HepG2 (cell line): ENCODE measurements around the gene ZKSCAN4. TPM values are rescaled to one million over a fixed set of nuclear protein-coding genes. Genes with fewer than 3 reads are reported as not detected.
A peak's percentile ranks its signal among the peaks of the same experiment; 100 is the strongest.

Experiments used
- FIP1L1 ChIP-seq: fragments of 200-400 bp; formaldehyde crosslinking; IDR thresholded peaks from 2 replicates; pipeline ENCODE4 v1.6.1; 2018; ENCODE audit warnings: low read depth, mild to moderate bottlenecking, low read length, moderate library complexity, borderline replicate concordance; ENCODE audit not compliant: insufficient read depth
- KDM2A ChIP-seq: sonication (generic); formaldehyde crosslinking; IDR thresholded peaks from 2 replicates; pipeline ENCODE4 v1.4.0; 2020; ENCODE audit warnings: low read depth, missing genetic modification reagents, borderline replicate concordance
- MBNL3 ChIP-seq: fragments of 250-450 bp; sonication (Bioruptor Pico); conservative IDR thresholded peaks from 2 replicates; pipeline ENCODE4 v1.8.0; 2022; ENCODE audit warnings: mild to moderate bottlenecking, inconsistent platforms
- MEIS1 ChIP-seq: sonication (generic); formaldehyde crosslinking; IDR thresholded peaks from 2 replicates; pipeline ENCODE4 v1.9.0; 2021; ENCODE audit warnings: mild to moderate bottlenecking, missing genetic modification reagents, moderate library complexity, borderline replicate concordance
- NFYB ChIP-seq: sonication (generic); formaldehyde crosslinking; IDR thresholded peaks from 2 replicates; pipeline ENCODE4 v1.4.0; 2020; ENCODE audit warnings: missing genetic modification reagents
- PHF8 ChIP-seq: sonication (generic); formaldehyde crosslinking; IDR thresholded peaks from 2 replicates; pipeline ENCODE4 v1.5.0; 2020; ENCODE audit warnings: missing genetic modification reagents
- POGZ ChIP-seq: sonication (generic); formaldehyde crosslinking; IDR thresholded peaks from 2 replicates; pipeline ENCODE4 v1.4.0; 2020; ENCODE audit warnings: mild to moderate bottlenecking, missing genetic modification reagents
- SALL2 ChIP-seq: sonication (generic); formaldehyde crosslinking; IDR thresholded peaks from 2 replicates; pipeline ENCODE4 v1.8.1; 2023; ENCODE audit warnings: mild to moderate bottlenecking, missing genetic modification reagents, inconsistent platforms
- STAG1 ChIP-seq: sonication (generic); formaldehyde crosslinking; IDR thresholded peaks from 2 replicates; pipeline ENCODE4 v1.4.0; 2020; ENCODE audit warnings: missing genetic modification reagents
- TAF1 ChIP-seq: sonication (generic); formaldehyde crosslinking; IDR thresholded peaks from 2 replicates; pipeline ENCODE4 v1.4.0; 2020; ENCODE audit warnings: missing genetic modification reagents
- TARDBP ChIP-seq: sonication (generic); formaldehyde crosslinking; IDR thresholded peaks from 2 replicates; pipeline ENCODE4 v1.8.0; 2022; ENCODE audit warnings: mild to moderate bottlenecking, missing genetic modification reagents
- XRCC5 ChIP-seq: fragments of 200-400 bp; formaldehyde crosslinking; optimal IDR thresholded peaks from 2 replicates; pipeline ENCODE3; 2017; ENCODE audit warnings: mild to moderate bottlenecking, low read length
- ZFP62 ChIP-seq: sonication (generic); formaldehyde crosslinking; IDR thresholded peaks from 2 replicates; pipeline ENCODE4 v1.4.0; 2020; ENCODE audit warnings: missing genetic modification reagents
- ZFX ChIP-seq: sonication (generic); formaldehyde crosslinking; IDR thresholded peaks from 2 replicates; pipeline ENCODE4 v1.4.0; 2020; ENCODE audit warnings: mild to moderate bottlenecking, low read depth, missing genetic modification reagents, moderate library complexity
- ZFYVE20 ChIP-seq: sonication (generic); formaldehyde crosslinking; IDR thresholded peaks from 2 replicates; pipeline ENCODE4 v1.8.0; 2023; ENCODE audit warnings: low read depth, mild to moderate bottlenecking, moderate library complexity, missing genetic modification reagents, borderline replicate concordance
- ZNF143 ChIP-seq: sonication (generic); formaldehyde crosslinking; IDR thresholded peaks from 2 replicates; pipeline ENCODE4 v1.4.0; 2020; ENCODE audit warnings: missing genetic modification reagents
- ZNF24 ChIP-seq: fragments of 450-650 bp; IDR thresholded peaks from 2 replicates; pipeline ENCODE4 v1.6.1; 2017; ENCODE audit warnings: antibody characterized with exemption, mild to moderate bottlenecking
- ZNF382 ChIP-seq: sonication (generic); formaldehyde crosslinking; IDR thresholded peaks from 2 replicates; pipeline ENCODE4 v1.5.0; 2020; ENCODE audit warnings: missing genetic modification reagents, mild to moderate bottlenecking, borderline replicate concordance
- ZNF543 ChIP-seq: sonication (generic); formaldehyde crosslinking; IDR thresholded peaks from 2 replicates; pipeline ENCODE4 v1.4.0; 2020; ENCODE audit warnings: mild to moderate bottlenecking, missing genetic modification reagents
- ZNF562 ChIP-seq: sonication (generic); formaldehyde crosslinking; IDR thresholded peaks from 2 replicates; pipeline ENCODE4 v1.8.0; 2022; ENCODE audit warnings: missing genetic modification reagents, borderline replicate concordance
- ZNF709 ChIP-seq: sonication (generic); formaldehyde crosslinking; IDR thresholded peaks from 2 replicates; pipeline ENCODE4 v1.5.0; 2020; ENCODE audit warnings: mild to moderate bottlenecking, missing genetic modification reagents
- polyA plus RNA-seq, 8 experiments: library from polyadenylated mRNA; depleted of rRNA in 3 of 8; stranded (reverse) in 7 of 8; unstranded in 1 of 8; fragments of >200 nt; fragmentation: Illumina TruSeq in 4 of 8; extraction: Trizol in 4 of 8; gene quantifications; 2 replicates each; pipeline versions ENCODE4 v1.2.1 to v1.2.3, GENCODE V29; 2011 to 2016; ENCODE audit warnings: low read depth in 4 of 8, missing spikeins in 1 of 8, mixed read lengths in 1 of 8; ENCODE audit not compliant: insufficient read depth in 1 of 8
- total RNA-seq, 5 experiments: library from RNA; depleted of rRNA; stranded (reverse); fragments of >200 nt; fragmentation: Illumina TruSeq; extraction: Trizol; gene quantifications; 2 replicates each; pipeline ENCODE4 v1.2.3, GENCODE V29; 2016; ENCODE audit warnings: low read depth in 1 of 5
- TF ChIP-seq, protein P1 (sequence below): sonication (generic); formaldehyde crosslinking; IDR thresholded peaks from 2 replicates; pipeline ENCODE4 v1.9.0; 2022; ENCODE audit warnings: missing genetic modification reagents, mild to moderate bottlenecking, borderline replicate concordance
- TF ChIP-seq, protein P2 (sequence below): sonication (generic); formaldehyde crosslinking; IDR thresholded peaks from 2 replicates; pipeline ENCODE4 v1.8.1; 2023; ENCODE audit warnings: missing genetic modification reagents, inconsistent platforms, borderline replicate concordance
- TF ChIP-seq, protein P3 (sequence below): IDR thresholded peaks from 2 replicates; pipeline ENCODE4 v1.6.1; 2016; ENCODE audit warnings: missing biosample characterization, missing genetic modification reagents, low read depth

Gene ZKSCAN4
- total and polyA plus RNA-seq, 2 of the 13 experiments (the other 11 are each of a cell fraction or from before 2014, with no cell fraction given), result 2.9 to 7.8 TPM

DNA sequence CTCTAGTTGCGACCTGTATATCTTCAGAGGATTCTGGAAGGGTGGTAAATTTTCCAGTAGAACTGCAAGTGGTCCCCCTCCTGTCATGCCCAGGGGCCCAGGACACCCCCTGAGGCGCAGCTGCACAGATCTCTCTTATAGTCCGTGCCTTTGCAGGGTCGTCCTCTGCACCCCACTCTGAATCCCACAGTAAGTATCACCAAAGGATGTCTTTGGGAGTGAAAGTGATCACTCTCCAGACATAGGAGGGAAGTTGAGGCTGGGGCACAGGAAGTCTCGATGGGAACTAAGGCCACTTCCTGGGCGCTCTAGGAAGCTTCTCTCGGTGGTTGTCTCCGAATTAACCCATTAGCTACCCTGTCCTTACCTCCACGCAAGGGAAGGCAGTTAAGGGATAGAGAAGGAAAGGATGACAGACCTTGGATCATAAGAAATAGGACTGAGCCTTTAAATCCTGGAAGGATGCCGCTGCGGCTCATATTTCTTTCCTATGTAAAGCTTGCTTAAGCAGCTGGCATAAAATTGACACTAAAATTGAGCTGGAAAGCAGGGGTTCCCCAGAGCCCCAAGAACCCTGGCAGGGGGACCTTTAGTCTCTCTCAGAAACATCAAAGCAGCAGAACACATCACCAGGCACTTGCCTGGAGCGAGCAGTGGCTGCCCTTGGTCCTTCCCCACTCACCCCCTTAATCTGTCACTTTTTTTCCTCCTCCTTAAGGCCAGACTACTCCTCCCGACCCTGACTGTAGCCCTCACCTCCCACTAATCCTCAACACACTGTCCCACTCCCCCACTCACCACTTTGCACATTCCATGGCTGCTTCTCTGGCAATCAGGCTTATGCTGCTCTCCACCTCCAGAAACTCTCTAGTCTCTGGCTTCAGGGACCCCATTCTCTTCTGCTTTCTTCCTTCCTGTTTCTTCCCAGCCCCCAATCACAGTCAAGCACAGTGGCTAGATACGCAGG, at the start of gene ZKSCAN4 (continued):
- TF ChIP-seq, protein P1, sequence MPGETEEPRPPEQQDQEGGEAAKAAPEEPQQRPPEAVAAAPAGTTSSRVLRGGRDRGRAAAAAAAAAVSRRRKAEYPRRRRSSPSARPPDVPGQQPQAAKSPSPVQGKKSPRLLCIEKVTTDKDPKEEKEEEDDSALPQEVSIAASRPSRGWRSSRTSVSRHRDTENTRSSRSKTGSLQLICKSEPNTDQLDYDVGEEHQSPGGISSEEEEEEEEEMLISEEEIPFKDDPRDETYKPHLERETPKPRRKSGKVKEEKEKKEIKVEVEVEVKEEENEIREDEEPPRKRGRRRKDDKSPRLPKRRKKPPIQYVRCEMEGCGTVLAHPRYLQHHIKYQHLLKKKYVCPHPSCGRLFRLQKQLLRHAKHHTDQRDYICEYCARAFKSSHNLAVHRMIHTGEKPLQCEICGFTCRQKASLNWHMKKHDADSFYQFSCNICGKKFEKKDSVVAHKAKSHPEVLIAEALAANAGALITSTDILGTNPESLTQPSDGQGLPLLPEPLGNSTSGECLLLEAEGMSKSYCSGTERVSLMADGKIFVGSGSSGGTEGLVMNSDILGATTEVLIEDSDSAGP (CRISPR knock-in tag), result peak; percentile 10; the same call in 1 of the 2 replicates
- TF ChIP-seq, protein P2, sequence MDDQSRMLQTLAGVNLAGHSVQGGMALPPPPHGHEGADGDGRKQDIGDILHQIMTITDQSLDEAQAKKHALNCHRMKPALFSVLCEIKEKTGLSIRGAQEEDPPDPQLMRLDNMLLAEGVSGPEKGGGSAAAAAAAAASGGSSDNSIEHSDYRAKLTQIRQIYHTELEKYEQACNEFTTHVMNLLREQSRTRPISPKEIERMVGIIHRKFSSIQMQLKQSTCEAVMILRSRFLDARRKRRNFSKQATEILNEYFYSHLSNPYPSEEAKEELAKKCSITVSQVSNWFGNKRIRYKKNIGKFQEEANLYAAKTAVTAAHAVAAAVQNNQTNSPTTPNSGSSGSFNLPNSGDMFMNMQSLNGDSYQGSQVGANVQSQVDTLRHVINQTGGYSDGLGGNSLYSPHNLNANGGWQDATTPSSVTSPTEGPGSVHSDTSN (CRISPR knock-in tag), result no peak
- TF ChIP-seq KDM2A (CRISPR knock-in tag) (peak; percentile 79), ZNF543 (CRISPR knock-in tag) (no peak), PHF8 (peak; percentile 90), MEIS1 (no peak), STAG1 (CRISPR knock-in tag) (peak; percentile 23; the same call in 1 of the 2 replicates), SALL2 (CRISPR knock-in tag) (no peak; the same call in 1 of the 2 replicates), ZFYVE20 (CRISPR knock-in tag) (no peak), TARDBP (CRISPR knock-in tag) (peak; percentile 95), XRCC5 (peak; percentile 93), ZFX (peak; percentile 59), ZNF382 (CRISPR knock-in tag) (no peak), MBNL3 (no peak), POGZ (CRISPR knock-in tag) (peak; percentile 71), ZNF24 (peak; percentile 78), ZNF562 (CRISPR knock-in tag) (no peak), ZFP62 (CRISPR knock-in tag) (no peak), ZNF709 (CRISPR knock-in tag) (0 out of 2 replicates have a peak, but pooled peaks have one; percentile 33), FIP1L1 (no peak), ZNF143 (CRISPR knock-in tag) (no peak), NFYB (CRISPR knock-in tag) (no peak), TAF1 (CRISPR knock-in tag) (peak; percentile 85)
- TF ChIP-seq, protein P3, sequence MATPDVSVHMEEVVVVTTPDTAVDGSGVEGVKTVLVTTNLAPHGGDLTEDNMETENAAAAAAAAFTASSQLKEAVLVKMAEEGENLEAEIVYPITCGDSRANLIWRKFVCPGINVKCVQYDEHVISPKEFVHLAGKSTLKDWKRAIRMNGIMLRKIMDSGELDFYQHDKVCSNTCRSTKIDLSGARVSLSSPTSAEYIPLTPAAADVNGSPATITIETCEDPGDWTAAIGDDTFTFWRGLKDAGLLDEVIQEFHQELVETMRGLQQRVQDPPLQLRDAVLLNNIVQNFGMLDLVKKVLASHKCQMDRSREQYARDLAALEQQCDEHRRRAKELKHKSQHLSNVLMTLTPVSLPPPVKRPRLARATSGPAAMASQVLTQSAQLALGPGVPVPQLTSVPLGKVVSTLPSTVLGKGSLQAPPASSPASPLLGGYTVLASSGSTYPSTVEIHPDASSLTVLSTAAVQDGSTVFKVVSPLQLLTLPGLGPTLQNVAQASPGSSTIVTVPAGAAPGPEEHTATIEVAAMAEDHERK, result no peak
